CD14-positive monocyte (primary cell): ENCODE results near the gene MAL. TPM values are rescaled to one million over a fixed set of nuclear protein-coding genes. Genes with fewer than 3 reads are reported as not detected.

Experiments used
- DNase-seq, 3 donors: peaks; one replicate each; pipeline ENCODE4 v3.0.0-alpha.2; 2011 to 2022
- H2AFZ ChIP-seq: 2 replicates; pipeline ENCODE4 v1.6.0; 2012; ENCODE audit warnings: mild to moderate bottlenecking, low read depth, low read length, inconsistent platforms; ENCODE audit not compliant: insufficient read depth, poor library complexity, severe bottlenecking
- H3K27ac ChIP-seq, 2 donors: 1 replicate in 1 of 2; 2 replicates in 1 of 2; pipeline ENCODE4 v1.5.1; 2012 to 2013; ENCODE audit warnings: low read length in 2 of 2, control low read depth in 1 of 2, inconsistent platforms in 1 of 2, low read depth in 1 of 2, mild to moderate bottlenecking in 1 of 2
- H3K27me3 ChIP-seq, 2 donors: one replicate each; pipeline versions ENCODE4 v1.6.0 to v1.6.1; 2011 to 2013; ENCODE audit warnings: low read length in 2 of 2; ENCODE audit not compliant: control insufficient read depth in 2 of 2, insufficient read depth in 2 of 2
- H3K36me3 ChIP-seq, 2 donors: replicated peaks in 1 of 2; 1 replicate in 1 of 2; 2 replicates in 1 of 2; pipeline versions ENCODE4 v1.5.1 to v1.6.1; 2012 to 2013; ENCODE audit warnings: low read length in 2 of 2, control low read depth in 1 of 2, inconsistent platforms in 1 of 2, mild to moderate bottlenecking in 1 of 2; ENCODE audit not compliant: insufficient read depth in 2 of 2, control insufficient read depth in 1 of 2
- H3K4me1 ChIP-seq, 2 donors: 1 replicate in 1 of 2; 2 replicates in 1 of 2; pipeline versions ENCODE4 v1.5.1 to v1.6.1; 2012 to 2013; ENCODE audit warnings: low read length in 2 of 2, control low read depth in 1 of 2, inconsistent platforms in 1 of 2, mild to moderate bottlenecking in 1 of 2, moderate library complexity in 1 of 2; ENCODE audit not compliant: insufficient read depth in 2 of 2, control insufficient read depth in 1 of 2
- H3K4me2 ChIP-seq: replicated peaks from 2 replicates; pipeline ENCODE3; 2012; ENCODE audit warnings: low read length, moderate library complexity, mild to moderate bottlenecking; ENCODE audit not compliant: poor library complexity, severe bottlenecking; ENCODE audit errors: extremely low read depth
- H3K4me3 ChIP-seq, 3 experiments: fragments of 200-600 bp in 1 of 3; sonication (generic) in 1 of 3; replicated peaks in 1 of 3; 1 replicate in 2 of 3; 2 replicates in 1 of 3; pipeline ENCODE4 v1.5.1; 2011 to 2013; ENCODE audit warnings: low read length in 3 of 3, mild to moderate bottlenecking in 3 of 3, control low read depth in 2 of 3, low read depth in 2 of 3, inconsistent platforms in 1 of 3, moderate library complexity in 1 of 3
- H3K79me2 ChIP-seq: 2 replicates; pipeline ENCODE4 v1.6.0; 2012; ENCODE audit warnings: mild to moderate bottlenecking, control low read depth, inconsistent platforms, low read length, moderate library complexity; ENCODE audit not compliant: insufficient read depth
- H3K9ac ChIP-seq: 2 replicates; pipeline ENCODE4 v1.6.0; 2017; ENCODE audit warnings: low read length, mild to moderate bottlenecking; ENCODE audit not compliant: insufficient read depth, poor library complexity, severe bottlenecking
- H3K9me3 ChIP-seq, 2 donors: replicated peaks in 1 of 2; 1 replicate in 1 of 2; 2 replicates in 1 of 2; pipeline versions ENCODE4 v1.5.1 to v1.6.1; 2012 to 2013; ENCODE audit warnings: low read length in 2 of 2, control low read depth in 1 of 2; ENCODE audit not compliant: control insufficient read depth in 1 of 2, insufficient read depth in 1 of 2
- H4K20me1 ChIP-seq: 2 replicates; pipeline ENCODE4 v1.6.0; 2012; ENCODE audit warnings: mild to moderate bottlenecking, low read length, control low read depth, moderate library complexity; ENCODE audit not compliant: insufficient read depth
- H3K27ac Mint-ChIP-seq, 7 donors: one replicate each; pipeline ENCODE4 v1.8.0; 2020; ENCODE audit warnings: mild to moderate bottlenecking in 7 of 7, mixed read lengths in 7 of 7, moderate library complexity in 6 of 7, inconsistent platforms in 2 of 7
- H3K27me3 Mint-ChIP-seq, 3 donors: one replicate each; pipeline ENCODE4 v1.8.0; 2021 to 2022; ENCODE audit warnings: low read depth in 3 of 3, mild to moderate bottlenecking in 3 of 3, mixed read lengths in 3 of 3, moderate library complexity in 3 of 3, inconsistent platforms in 1 of 3
- H3K36me3 Mint-ChIP-seq, 2 donors: one replicate each; pipeline ENCODE4 v1.8.0; 2020; ENCODE audit warnings: mixed read lengths in 2 of 2, inconsistent platforms in 1 of 2, mild to moderate bottlenecking in 1 of 2
- H3K4me1 Mint-ChIP-seq: one replicate; pipeline ENCODE4 v1.8.0; 2020; ENCODE audit warnings: mild to moderate bottlenecking, mixed read lengths
- H3K4me3 Mint-ChIP-seq, 2 donors: one replicate each; pipeline ENCODE4 v1.8.0; 2020; ENCODE audit warnings: mild to moderate bottlenecking in 2 of 2, mixed read lengths in 2 of 2, moderate library complexity in 1 of 2
- H3K9me3 Mint-ChIP-seq, 7 donors: one replicate each; pipeline ENCODE4 v1.8.0; 2020 to 2022; ENCODE audit warnings: mixed read lengths in 7 of 7, mild to moderate bottlenecking in 6 of 7, moderate library complexity in 6 of 7, inconsistent platforms in 2 of 7
- CTCF ChIP-seq: fragments of 200-600 bp; IDR thresholded peaks from one replicate; pipeline ENCODE4 v1.8.0; 2022; ENCODE audit warnings: antibody characterized with exemption, mild to moderate bottlenecking
- WGBS: methylation state at CpG from one replicate; pipeline ENCODE4 v1.1.5; 2013; ENCODE audit warnings: missing lambda C conversion rate; ENCODE audit not compliant: insufficient coverage; 5-methylcytosine and 5-hydroxymethylcytosine counted together
- intact Hi-C, 2 donors: fragments of 100-400 bp; cut with micrococcal nuclease; formaldehyde crosslinking; loops; one replicate each; pipeline versions ENCODE4 v1.15.0 to v1.15.1; 2023
- polyA plus RNA-seq, 3 donors: library from polyadenylated mRNA; depleted of rRNA in 1 of 3; unstranded in 2 of 3; stranded (reverse) in 1 of 3; fragments of 300-500 nt in 2 of 3; fragments of >200 nt in 1 of 3; fragmentation: Illumina TruSeq in 2 of 3; gene quantifications; 1 replicate in 2 of 3; 2 replicates in 1 of 3; pipeline ENCODE4 v1.2.3, GENCODE V29; 2012 to 2021

MAL gene
- polyA plus RNA-seq, 3 donors, result 0.39 to 0.48 TPM; not detected in 1

- H3K27ac Mint-ChIP-seq, result no peak overlapping the region
- H3K4me3 Mint-ChIP-seq, result no peak overlapping the region
- no CpG with 5 or more reads among the region's 5 CpGs for WGBS
Measured at GRCh38 chr2:95002498-95002897, 23.0 kb upstream of the MAL start.

GRCh38 chr2:95004287-95004686 lies 21.2 kb upstream of the MAL start:
- no peak overlapping the region for H3K27ac Mint-ChIP-seq
- H3K79me2 ChIP-seq, result no peaks in the 10 kb centered on the region
- no peaks in the 10 kb centered on the region for H3K36me3 Mint-ChIP-seq
- 93% methylated on average over 5 of the region's 5 CpGs for WGBS
- H3K9ac ChIP-seq, result no peak overlapping the region
- no peaks in the 10 kb centered on the region for H3K4me1 ChIP-seq
- no peak overlapping the region for H3K4me3 Mint-ChIP-seq
- no peaks in the 10 kb centered on the region for H4K20me1 ChIP-seq
- H2AFZ ChIP-seq, result no peak overlapping the region
- no peaks in the 10 kb centered on the region for H3K4me1 Mint-ChIP-seq
- H3K27me3 Mint-ChIP-seq, result peaks cover 3 to 10% (median 7%) of the 10 kb centered on the region in 3 donors
- no peaks in the 10 kb centered on the region for H3K36me3 ChIP-seq
- no peak overlapping the region for H3K27ac ChIP-seq
- H3K27me3 ChIP-seq, result no peaks in the 10 kb centered on the region
- intact Hi-C loops, result no loop called here
- H3K9me3 Mint-ChIP-seq, result no peaks in the 10 kb centered on the region
- TF ChIP-seq CTCF, result no peak
- H3K4me2 ChIP-seq, result no peak overlapping the region
- no peak overlapping the region for H3K4me3 ChIP-seq
- no peaks in the 10 kb centered on the region for H3K9me3 ChIP-seq
- no peak for DNase-seq

More at GRCh38 chr2:95002498-95002897, 23.0 kb upstream of the MAL start:
- Histone ChIP-seq H3K9ac (no peak overlapping the region), H3K79me2 (no peaks in the 10 kb centered on the region), H3K36me3 (no peaks in the 10 kb centered on the region), H3K9me3 (no peaks in the 10 kb centered on the region), H2AFZ (no peak overlapping the region), H3K4me3 (no peak overlapping the region), H3K4me1 (no peaks in the 10 kb centered on the region), H3K4me2 (no peak overlapping the region), H3K27me3 (peaks cover 0 to 6% of the 10 kb centered on the region in 2 donors), H4K20me1 (no peaks in the 10 kb centered on the region), H3K27ac (no peak overlapping the region)
- Mint-ChIP-seq H3K27me3 (peaks cover 9 to 20% (median 19%) of the 10 kb centered on the region in 3 donors), H3K36me3 (no peaks in the 10 kb centered on the region), H3K4me1 (no peaks in the 10 kb centered on the region), H3K9me3 (no peaks in the 10 kb centered on the region)
- intact Hi-C loops, result no loop called here
- TF ChIP-seq CTCF, result no peak
- no peak for DNase-seq
